Measurements from ENCODE around the gene CXCR1.

The CXCR1 gene

DNA sequence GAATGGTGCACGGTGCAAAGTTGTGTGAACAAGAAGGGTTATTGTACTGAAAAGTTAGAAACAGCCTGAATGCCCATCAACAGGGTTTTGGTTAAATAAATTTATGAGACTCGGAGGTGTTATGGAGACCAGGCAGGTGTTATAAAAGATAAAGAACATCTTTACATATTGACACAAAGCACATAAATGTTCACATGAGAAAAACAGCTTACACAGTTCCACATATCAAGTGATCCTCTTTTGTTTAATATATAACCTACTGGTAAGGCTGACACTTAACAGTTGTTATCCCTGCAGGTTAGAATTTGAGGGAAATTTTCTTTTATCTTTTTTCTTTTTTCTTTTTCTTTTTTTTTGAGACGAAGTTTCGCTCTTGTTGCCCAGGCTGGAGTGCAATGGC, 30.2 kb upstream of the CXCR1 start:
- TF ChIP-seq SIN3A (IDR thresholded peaks at IDR 0.05; ENCODE audit: borderline replicate concordance, insufficient read depth, low read length) = no peak
- TF ChIP-seq POLR2AphosphoS5 (IDR thresholded peaks at IDR 0.05; ENCODE audit: low read depth, low read length) = no peak
- TF ChIP-seq, protein P1, sequence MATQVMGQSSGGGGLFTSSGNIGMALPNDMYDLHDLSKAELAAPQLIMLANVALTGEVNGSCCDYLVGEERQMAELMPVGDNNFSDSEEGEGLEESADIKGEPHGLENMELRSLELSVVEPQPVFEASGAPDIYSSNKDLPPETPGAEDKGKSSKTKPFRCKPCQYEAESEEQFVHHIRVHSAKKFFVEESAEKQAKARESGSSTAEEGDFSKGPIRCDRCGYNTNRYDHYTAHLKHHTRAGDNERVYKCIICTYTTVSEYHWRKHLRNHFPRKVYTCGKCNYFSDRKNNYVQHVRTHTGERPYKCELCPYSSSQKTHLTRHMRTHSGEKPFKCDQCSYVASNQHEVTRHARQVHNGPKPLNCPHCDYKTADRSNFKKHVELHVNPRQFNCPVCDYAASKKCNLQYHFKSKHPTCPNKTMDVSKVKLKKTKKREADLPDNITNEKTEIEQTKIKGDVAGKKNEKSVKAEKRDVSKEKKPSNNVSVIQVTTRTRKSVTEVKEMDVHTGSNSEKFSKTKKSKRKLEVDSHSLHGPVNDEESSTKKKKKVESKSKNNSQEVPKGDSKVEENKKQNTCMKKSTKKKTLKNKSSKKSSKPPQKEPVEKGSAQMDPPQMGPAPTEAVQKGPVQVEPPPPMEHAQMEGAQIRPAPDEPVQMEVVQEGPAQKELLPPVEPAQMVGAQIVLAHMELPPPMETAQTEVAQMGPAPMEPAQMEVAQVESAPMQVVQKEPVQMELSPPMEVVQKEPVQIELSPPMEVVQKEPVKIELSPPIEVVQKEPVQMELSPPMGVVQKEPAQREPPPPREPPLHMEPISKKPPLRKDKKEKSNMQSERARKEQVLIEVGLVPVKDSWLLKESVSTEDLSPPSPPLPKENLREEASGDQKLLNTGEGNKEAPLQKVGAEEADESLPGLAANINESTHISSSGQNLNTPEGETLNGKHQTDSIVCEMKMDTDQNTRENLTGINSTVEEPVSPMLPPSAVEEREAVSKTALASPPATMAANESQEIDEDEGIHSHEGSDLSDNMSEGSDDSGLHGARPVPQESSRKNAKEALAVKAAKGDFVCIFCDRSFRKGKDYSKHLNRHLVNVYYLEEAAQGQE (IDR thresholded peaks at IDR 0.05; ENCODE audit: insufficient read depth in 1 of 2, low read depth in 2 of 2, low read length in 2 of 2) = no peak
- no peak for TF ChIP-seq TAF1 (IDR thresholded peaks at IDR 0.05; ENCODE audit: borderline replicate concordance, insufficient read depth, low read length)
- no peak for TF ChIP-seq FOXP2 (optimal IDR thresholded peaks at IDR 0.05; ENCODE audit: borderline replicate concordance, extremely low read depth, extremely low read length, insufficient read depth)

DNA sequence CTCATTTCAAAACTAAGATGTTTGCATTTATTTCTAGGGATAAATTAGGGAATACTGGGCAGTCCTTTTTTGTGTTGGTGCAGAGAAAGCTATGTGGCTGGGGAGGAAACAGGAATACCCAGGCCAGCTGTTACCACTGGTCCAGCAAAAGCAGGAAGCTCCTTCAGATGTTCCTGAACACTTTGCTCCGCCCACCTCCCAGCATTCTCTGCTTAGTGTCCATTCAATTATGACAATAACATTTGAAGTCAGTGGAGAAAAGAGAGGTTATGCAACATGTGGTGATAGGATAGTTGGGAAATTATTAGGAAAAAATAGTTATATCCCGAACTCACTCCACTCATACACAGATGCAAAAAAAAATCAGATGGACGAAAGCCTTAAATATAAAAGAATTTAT, 28.1 kb upstream of the CXCR1 start:
- TF ChIP-seq, protein P1 (IDR thresholded peaks at IDR 0.05; ENCODE audit: insufficient read depth in 1 of 2, low read depth in 2 of 2, low read length in 2 of 2) = no peak
- no peak for TF ChIP-seq FOXP2 (optimal IDR thresholded peaks at IDR 0.05; ENCODE audit: borderline replicate concordance, extremely low read depth, extremely low read length, insufficient read depth)
- no peak for TF ChIP-seq TAF1 (IDR thresholded peaks at IDR 0.05; ENCODE audit: borderline replicate concordance, insufficient read depth, low read length)
- no peak for TF ChIP-seq POLR2AphosphoS5 (IDR thresholded peaks at IDR 0.05; ENCODE audit: low read depth, low read length)
- no peak for TF ChIP-seq SIN3A (IDR thresholded peaks at IDR 0.05; ENCODE audit: borderline replicate concordance, insufficient read depth, low read length)

DNA sequence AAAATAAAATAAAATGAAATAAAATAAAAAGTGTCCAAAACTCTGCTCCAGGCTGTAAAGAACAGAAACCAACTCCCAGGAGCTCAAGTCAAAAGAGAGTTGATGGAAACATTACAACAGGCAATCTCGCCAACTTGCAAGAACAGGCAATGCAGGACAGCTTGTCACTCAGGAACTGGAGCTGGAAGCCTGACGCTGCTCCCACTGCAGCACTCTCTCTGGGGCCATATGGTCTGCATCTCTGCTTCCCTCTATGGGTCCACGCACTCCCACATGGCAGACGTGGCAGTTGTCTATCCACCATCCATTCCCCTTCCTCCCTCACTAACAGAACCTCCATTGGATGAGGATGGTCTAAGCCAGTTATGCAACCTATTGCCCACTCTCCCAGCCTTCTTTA, 26.9 kb upstream of the CXCR1 start:
- TF ChIP-seq TAF1 (IDR thresholded peaks at IDR 0.05; ENCODE audit: borderline replicate concordance, insufficient read depth, low read length) (no peak), POLR2AphosphoS5 (IDR thresholded peaks at IDR 0.05; ENCODE audit: low read depth, low read length) (no peak), SIN3A (IDR thresholded peaks at IDR 0.05; ENCODE audit: borderline replicate concordance, insufficient read depth, low read length) (no peak), FOXP2 (optimal IDR thresholded peaks at IDR 0.05; ENCODE audit: borderline replicate concordance, extremely low read depth, extremely low read length, insufficient read depth) (no peak)
- TF ChIP-seq, protein P1 (IDR thresholded peaks at IDR 0.05; ENCODE audit: insufficient read depth in 1 of 2, low read depth in 2 of 2, low read length in 2 of 2) = no peak

DNA sequence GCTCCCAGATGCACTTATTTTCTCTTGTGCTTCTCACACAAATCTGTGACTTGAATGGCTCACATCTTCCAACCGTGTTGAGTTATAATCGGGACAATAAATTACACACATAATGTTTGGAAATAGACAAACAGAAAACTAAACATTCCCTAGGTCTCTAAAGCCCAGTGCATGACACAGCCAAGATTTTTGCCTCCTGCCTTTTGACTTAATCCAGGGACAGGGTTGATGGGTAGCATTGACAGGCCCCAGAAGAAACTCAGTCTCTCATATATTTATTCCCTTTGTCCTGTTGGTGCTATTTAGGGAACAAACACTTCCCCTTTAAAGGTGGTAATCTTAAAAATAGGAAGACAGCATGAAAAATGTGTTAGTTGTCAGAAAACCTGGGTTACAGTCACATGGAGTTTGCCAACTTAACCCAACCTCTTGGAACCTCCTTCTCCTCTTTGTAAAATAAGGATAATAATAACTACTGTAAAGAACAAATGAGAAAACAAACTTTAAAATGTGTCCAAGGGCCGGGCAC, 26.2 kb upstream of the CXCR1 start:
- TF ChIP-seq TAF1 (IDR thresholded peaks at IDR 0.05; ENCODE audit: borderline replicate concordance, insufficient read depth, low read length) (no peak), FOXP2 (optimal IDR thresholded peaks at IDR 0.05; ENCODE audit: borderline replicate concordance, extremely low read depth, extremely low read length, insufficient read depth) (no peak), SIN3A (IDR thresholded peaks at IDR 0.05; ENCODE audit: borderline replicate concordance, insufficient read depth, low read length) (no peak), POLR2AphosphoS5 (IDR thresholded peaks at IDR 0.05; ENCODE audit: low read depth, low read length) (no peak)
- TF ChIP-seq, protein P1 (IDR thresholded peaks at IDR 0.05; ENCODE audit: insufficient read depth in 1 of 2, low read depth in 2 of 2, low read length in 2 of 2) = no peak

DNA sequence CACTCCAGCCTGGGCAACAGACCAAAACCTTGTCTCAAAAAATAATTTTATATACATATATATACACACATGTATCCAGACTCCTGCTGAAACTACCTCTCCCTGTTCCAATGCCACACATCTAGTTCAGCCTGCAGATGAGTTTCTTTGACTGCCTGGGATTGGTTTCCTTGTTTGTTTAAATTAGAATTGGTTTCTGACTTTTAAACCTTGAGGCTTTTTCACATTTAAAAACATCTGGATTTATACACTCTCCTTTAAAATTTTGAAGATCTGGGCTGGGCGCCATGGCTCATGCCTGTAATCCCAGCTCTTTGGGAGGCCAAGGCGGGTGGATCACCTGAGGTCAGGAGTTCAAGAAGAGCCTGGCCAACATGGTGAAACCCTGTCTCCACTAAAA, 21.8 kb upstream of the CXCR1 start:
- no peak for TF ChIP-seq POLR2AphosphoS5 (IDR thresholded peaks at IDR 0.05; ENCODE audit: low read depth, low read length)
- no peak for TF ChIP-seq SIN3A (IDR thresholded peaks at IDR 0.05; ENCODE audit: borderline replicate concordance, insufficient read depth, low read length)
- no peak for TF ChIP-seq FOXP2 (optimal IDR thresholded peaks at IDR 0.05; ENCODE audit: borderline replicate concordance, extremely low read depth, extremely low read length, insufficient read depth)
- TF ChIP-seq, protein P1 (IDR thresholded peaks at IDR 0.05; ENCODE audit: insufficient read depth in 1 of 2, low read depth in 2 of 2, low read length in 2 of 2) = no peak
- TF ChIP-seq TAF1 (IDR thresholded peaks at IDR 0.05; ENCODE audit: borderline replicate concordance, insufficient read depth, low read length) = no peak

Data from PFSK-1 (cell line).